ENCODE measurements around the gene FCRLA.
"Not testable (repeated sequence)": the region's sequence is repeated elsewhere in the genome, so short reads cannot be mapped to it uniquely, and the experiment has no call there.

Gene FCRLA

DNA sequence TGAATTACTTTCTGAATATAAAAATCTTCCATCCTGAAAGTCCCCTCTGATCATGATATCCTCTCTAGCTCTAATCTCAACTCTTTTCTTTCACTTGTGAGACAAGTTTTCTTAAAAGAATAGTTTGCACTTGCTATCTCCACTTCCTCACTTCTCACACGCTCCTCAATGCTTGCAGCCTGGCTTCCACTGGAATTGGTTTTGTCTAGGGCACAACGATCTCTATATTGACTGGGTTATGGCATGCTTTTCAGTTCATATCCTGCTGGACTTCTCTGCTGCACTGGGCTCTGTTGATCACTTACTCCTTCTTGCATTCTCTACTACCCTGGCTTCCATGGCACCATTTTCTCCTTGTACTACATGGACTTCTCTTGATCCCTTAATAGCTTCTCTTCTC is 474 bp downstream of the FCRLA start:
- DNase-seq = no peak

DNA sequence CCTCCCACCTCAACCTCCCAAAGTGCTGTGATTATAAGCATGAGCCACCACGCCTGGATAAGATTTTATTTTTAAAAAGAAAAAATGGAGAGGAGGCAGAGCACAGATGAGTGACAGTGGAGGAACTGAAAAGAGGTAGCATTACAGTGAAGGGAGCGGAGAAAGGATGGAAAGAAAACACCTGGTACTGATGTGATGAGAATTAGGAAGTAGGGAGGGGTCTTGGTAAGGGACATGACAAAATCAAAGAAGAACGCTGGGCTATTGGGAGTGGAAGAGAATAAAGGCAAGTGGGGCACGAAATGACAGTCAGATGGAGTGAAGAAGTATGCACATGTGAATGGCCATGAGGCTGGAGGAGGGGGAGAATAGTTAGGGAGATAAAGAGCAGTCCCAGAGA is 2.3 kb downstream of the FCRLA start:
- no peak for DNase-seq

DNA sequence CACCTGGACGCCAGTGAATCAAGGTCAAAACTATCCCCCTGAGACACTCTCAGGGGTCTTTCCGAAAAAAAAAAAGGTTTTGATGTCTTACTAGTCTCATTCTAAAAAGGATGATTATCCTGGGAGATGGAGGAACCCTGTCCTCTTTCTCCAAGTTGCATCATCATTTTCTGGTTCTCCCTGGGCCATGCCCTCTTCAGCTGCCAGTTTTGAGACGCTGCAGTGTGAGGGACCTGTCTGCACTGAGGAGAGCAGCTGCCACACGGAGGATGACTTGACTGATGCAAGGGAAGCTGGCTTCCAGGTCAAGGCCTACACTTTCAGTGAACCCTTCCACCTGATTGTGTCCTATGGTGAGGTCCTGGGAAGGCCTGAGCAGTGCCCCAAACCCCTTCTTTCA is 3.5 kb downstream of the FCRLA start:
- DNase-seq = peak; percentile 56

DNA sequence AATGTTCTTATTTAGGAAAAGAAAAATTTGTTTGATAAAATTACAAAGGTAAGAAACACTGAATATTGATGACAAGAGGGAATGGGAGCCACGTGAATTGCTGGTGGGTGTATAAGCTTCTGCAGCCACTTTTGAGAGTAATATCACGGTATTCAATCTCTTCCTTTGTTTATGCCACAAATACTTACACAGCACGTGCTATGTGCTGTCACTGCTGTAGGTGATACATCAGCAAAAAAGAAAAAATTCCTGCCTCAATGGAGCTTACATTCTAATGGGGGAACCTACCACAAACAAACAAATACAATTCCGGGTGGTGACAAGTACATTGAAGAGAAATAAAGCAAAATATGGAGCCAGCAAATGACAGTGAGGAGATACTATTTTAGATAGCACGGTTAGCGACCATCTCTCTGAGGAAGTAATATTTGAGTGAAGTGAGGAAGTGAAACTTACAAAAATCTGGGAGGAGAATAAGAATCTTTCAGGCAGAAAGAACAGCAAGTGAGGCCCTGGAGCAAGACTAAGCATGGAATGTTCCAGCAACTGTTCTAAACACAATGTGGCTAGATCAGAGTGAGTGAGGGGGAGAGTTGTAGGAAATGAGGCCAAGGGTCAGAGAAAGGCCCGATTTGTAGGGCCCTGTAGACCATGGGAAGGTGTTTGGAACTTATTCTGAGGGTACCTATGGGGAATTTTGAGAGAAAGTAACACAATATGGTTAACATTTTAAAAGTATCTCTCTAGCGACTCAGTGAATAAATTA is 11.7 kb downstream of the FCRLA start:
- peak; percentile 39 for DNase-seq

DNA sequence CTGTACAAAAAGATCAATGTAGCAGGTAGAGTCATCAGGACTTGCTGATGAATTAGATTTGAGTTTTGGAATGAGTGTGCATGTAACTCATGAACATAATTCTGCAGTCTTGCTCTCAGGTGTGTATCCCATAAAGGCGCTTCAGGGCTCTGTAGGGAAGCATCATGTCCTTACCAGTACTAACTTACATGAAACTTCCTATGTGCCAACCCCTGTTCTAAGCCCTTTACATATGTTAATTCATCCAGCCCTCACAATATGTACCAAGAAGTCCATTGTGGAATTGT is 12.2 kb downstream of the FCRLA start:
- DNase-seq = no peak

DNA sequence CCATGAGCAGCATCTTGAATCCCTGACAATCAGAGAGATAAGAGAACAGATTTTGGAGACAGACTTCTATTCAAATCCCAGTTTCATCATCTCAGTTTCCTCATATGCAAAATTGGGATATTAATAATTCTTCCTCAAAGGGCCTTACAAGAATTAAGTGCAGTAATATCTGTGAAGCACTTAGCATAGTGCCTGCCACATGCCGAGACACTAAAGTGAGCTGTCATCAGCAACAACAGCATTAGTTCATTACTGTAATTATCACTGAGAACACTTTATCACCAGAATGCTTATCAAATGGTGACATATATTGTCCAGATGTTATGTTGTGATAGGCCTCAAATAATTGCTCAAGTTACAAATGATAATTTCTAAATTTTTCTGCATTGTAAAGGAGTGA is 13.4 kb downstream of the FCRLA start:
- DNase-seq = no peak

DNA sequence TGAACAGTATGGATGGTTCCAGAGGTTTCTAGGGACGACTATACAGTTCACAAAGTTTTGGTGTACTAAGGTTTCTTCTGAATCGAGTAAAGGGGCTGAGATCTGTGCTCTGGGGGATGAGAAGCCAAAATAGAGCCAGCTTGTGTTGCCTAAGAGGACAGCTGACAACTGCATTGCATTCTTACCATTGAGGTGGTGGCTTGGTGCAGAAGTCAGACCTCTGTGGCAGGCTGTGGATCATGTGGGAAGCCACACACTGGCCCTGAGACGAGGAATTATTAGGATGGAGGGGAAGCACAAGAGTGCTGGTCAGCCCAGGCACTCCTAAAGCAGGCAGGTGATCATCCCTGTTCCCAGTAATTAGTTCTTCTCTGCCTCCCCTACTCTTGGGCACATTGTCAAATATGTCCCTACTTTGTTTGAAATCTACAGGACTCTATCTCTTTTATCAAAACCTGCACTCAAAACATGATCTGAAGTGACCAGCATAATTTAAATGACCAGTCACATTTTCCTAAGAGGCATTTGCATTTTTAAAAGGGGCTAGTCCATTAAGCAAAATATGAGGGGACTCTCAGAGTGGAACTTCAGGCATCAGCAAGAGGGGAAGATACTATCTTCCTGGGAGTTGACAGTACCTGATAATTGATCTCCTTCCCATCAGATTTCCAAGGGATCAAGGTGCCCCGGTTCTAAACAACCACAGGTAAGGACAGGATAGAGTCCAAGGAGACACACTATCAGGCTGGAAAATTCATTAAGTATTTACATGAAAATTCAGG is 14.1 kb downstream of the FCRLA start, which contains the start of gene FCRLB:
FCRLB (plus strand) TSS at position 589 of the 782 bp plus-strand sequence. CDS start 1,129 bp downstream, outside the sequence.
- DNase-seq = peak; percentile 25

DNA sequence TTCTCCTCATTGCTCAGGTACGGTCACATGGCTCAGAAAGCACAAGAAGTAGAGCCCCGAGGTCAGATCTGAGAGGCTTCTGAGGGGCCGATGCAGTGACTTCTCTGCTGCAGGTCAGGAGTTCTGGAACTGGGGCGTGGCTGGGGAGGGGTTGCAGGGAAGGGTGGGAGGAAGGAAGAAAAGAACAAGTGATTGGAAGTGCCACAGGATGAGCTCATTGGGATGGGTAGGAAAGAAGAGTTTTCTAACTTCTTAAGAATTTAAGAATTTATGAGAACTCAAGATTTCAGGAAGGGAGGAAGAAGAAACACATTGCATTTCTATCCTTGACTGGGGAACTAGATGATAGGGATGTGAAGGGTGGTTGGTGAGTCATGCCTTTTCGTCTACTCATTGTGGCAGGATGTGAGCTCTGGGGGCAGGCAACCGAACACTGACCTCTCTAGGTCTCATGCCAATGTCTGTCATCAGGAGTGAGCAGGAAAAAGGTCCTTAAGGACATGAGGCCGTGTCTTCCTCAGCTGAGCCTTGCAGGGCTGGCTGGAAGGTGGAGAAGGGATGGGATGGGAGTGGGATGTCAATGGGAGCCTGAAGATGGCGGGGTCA is 14.8 kb downstream of the FCRLA start:
- DNase-seq = peak; percentile 91

DNA sequence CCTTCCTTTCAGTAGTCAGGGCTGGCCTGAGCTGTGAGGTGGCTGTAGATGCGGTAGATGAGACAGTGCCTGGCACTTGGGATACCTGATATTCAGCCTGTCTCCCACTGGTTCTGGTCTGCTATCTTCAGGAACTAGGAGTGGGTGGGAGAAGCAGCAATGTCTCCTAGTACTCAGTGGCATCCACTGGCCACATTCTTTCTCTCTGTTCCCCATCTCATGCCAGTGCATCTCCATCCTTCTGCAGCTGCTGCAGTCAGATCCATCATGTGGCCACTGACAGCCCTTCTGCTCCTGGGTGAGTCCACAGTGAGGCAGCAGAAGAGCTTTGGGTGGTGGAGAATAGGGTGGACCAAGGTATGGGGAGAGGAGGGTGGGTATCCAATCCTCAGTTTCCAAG is 15.4 kb downstream of the FCRLA start:
- DNase-seq = no peak

DNA sequence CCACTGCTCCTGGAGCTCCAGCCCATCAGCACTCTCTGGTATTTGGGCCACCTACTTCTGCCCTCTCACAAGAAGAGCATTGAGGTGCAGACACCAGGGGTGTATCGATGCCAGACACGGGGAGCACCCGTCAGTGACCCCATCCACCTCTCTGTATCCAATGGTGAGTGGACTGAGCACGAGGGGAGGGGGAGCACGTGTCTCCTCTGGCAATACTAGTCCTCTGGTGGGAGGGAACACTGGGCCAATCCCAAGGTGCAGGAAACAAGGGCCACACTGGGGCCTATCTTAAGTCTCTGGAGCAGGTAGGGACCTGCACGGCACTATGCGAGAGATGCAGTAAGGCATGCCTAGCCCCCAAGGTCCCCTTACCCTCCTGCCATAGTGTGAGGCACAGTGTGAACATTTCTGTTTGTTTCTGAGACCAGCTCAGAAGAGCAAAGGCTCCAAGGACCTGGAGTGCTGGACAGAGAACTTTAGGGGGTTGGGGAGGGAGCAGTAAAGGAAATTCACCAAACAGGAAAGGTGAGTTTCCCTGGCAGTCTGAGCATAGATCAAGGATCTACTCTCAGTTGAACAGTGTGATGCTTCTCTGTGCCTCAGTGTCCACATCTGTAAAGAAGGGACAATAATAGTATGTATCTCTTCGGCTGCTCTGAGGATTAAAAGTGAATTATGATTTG is 16.6 kb downstream of the FCRLA start:
- no peak for DNase-seq

DNA sequence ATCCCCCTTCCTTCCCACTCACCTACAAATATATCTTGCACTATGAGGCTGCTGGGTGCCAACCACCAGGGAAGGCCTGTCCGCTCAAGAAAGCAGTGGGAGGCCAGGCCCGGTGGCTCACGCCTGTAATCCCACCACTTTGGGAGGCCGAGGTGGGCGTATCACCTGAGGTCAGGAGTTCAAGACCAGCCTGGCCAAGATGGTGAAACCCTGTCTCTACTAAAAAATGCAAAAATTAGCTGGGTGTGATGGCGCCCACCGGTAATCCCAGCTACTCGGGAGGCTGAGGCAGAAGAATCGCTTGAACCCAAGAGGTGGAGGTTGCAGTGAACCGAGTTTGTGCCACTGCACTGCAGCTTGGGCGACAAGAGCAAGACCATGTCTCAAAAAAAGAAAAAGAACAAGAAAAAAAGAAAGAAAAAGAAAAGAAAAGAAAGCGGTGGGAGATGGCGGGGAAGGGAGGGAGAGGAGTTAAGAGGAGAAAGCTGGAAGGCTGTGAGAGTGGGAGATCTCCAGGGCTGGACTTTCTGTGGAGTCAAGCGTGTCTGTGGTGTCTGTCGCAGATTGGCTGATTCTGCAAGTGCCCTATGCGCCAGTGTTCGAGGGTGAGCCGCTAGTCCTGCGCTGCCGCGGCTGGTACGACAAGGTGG is 18.4 kb downstream of the FCRLA start:
- not testable (repeated sequence) for DNase-seq

DNA sequence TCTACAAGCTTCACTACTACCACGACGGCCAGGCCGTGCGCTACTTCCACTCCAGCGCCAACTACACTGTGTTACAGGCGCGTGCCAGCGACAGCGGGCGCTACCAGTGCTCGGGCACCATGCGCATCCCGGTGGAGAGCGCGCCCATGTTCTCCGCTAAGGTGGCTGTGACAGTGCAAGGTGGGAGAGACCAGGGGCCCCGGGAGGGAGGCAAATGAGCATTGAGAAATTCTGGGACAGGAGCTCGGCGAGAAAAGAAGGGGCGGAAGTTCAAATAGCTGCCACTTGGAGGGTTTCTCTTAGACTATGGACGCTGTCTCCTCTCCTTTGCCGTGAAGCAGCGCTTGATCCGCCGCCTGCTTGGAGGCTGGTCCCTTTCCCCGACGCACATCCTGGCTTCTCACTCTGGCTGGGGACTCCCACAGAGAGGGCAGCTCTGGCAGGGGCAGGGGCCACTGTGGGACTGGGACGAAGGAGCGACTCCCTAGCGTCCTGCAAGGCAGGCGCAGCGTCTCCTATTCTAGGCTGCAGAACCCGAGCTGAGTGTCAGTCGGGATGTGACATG is 19.0 kb downstream of the FCRLA start:
- DNase-seq = peak; percentile 86

DNA sequence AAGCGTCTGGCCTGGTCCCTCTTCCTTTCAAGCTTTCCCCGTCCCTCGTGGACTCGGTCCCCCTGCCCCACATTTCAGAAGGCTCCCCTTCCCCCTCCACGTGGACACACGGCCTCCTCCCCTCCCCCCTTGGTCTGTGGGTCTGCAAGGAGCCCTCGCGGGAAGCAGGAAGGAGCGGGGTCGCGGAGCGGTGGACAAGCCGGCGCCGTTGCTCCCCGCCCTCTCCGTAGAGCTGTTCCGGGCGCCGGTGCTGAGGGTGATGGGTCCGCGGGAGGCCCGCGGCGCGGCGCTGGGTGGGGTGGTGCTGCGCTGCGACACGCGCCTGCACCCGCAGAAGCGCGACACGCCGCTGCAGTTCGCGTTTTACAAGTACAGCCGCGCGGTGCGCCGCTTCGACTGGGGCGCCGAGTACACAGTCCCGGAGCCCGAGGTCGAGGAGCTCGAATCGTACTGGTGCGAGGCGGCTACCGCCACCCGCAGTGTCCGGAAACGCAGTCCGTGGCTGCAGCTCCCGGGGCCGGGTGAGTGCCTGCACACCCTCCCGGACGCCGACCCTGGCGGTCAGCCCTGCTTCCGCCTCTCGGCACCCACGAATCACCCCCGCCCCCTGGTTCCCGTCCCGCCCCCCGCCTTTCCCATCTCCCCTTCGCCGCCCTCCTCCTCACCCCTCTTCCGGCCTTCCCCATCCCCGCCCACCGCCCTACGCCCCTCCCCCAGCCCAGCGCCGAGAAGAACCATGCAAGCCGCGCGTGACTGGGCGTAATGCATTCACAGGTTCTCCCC is 19.6 kb downstream of the FCRLA start:
- DNase-seq = peak; percentile 94

DNA sequence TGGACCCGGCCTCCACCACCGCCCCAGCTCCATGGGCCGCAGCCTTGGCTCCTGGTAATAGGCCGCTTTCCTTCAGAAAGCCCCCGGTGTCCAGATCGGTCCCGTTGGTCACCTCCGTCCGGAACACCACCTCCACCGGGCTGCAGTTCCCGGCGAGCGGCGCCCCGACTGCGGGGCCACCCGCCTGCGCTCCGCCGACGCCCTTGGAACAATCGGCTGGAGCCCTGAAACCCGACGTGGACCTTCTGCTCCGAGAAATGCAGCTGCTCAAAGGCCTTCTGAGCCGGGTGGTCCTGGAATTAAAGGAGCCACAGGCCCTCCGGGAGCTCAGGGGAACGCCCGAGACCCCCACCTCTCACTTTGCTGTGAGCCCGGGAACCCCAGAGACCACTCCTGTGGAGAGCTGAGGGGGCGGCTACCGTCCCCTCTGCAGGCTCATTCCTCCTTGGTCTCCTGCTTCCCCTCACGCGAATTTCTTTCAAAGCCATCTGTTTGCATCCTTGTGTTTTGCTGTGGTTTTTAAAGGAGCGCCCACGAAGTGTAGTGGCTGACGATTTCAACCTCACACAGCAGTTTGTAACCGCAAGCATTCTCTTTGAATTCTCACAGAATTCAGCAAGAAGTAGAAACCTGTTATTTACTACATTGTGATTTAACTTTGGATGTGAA is 20.4 kb downstream of the FCRLA start:
- peak; percentile 78 for DNase-seq

DNA sequence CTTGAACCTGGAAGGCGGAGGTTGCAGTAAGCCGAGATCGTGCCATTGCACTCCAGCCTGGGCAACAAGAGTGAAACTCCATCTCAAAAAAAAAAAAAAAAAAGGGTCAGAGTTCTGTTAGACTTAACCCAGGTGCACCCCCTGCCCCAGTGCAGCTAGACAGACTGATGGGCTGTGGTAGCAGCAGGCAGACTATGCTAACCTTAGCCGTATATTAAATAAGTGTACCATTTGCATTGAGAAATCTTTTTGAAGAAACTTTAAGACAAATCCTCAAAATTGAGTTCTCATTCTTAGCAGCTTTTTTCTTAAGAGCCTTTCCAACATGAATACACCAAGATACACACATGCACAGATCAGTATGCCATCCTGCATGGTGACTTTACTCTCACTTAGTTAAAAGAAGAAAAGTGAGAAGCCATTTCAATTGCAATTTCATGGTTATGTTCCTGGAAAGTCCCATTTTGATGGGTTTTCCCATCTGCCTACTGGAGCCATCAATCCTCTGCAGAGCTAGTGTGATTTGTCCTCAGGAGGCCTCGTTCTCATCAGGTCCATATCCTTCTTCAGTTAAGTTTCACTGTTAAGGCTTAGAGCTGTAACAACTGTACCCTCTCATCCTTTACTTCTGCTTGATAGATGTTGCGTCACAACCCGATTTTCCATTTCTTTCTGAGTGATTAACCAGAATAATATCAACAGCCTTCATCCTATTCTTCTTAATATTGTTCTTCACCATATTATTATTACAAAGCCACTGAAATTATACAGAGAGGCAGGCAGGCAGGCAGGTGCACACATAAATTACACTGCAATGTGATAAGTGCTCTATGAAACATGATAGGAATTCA is 21.6 kb downstream of the FCRLA start:
- DNase-seq = no peak

DNA sequence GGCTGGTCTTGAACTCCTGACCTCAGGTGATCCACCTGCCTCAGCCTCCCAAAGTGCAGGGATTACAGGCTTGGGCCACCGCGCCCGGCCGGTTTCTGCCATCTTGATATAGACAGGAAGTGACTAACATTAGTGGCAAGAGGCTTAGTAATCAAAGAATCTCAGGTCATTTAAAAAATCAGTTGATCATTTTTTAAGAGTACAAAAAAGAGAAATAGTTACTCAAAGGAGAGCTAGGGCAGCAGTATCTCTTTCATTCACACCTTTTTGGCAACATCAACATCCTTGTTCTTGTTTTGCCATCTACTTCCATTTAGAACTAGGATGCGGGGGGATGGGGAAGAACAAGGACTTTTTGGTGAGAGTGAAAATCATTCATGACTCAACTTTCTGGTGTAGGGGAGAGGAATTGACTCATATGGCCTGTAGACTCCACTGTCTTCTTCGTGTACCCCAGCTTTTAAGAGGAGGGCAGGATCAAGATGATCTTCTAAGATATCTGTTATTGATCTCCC is 23.1 kb downstream of the FCRLA start:
- no peak for DNase-seq

DNA sequence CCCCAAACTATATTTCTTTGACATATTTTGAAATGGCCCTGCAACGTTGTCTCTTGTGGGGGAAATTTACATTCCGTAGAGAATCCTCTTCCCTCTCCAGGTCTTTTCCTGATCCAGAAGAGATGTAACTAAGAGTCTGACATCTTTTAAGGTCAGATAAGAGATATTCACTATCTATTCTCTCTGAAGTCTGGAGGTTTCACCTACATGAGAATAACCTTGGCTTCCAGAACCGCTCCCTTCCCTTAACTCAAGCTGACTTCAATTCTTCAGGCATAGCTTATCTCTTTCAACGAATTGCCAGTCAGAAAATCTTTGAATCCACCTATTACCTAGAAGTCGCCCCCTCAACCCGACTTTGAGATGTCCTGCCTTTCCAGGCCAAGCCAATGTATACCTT is 24.2 kb downstream of the FCRLA start:
- no peak for DNase-seq

DNA sequence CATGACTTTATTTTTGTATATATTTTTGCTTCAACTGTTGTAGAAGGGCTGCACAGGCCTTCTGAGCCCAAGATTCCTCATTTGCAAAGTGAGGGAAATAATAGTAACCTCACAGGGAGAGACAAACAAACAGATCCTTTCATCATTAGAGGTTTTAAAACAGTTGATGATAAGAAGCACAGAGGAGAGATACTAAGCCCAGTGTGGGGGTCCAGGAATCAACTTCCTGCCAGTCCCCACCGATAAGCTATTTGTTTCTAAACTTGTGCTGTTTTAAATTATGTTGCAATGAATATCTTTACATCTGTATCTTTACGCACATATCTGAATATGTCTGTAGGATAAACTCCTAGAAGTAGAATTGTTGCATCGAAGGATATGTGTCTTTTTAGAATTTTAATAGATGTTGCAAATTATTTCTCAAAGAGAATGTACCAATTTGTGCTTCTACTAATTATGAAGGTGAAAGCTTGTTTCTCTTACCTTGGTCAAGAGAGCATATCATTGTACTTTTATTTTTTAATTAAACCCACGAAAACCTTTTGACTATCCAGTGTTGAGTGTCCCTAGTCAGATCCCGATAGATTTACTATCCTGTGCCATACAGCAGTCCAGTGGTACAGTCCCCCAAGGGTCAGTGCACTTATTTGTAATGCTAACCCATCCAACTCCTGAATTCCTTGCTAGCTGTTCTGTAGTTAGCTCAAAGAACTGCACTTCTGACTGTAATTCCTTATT is 25.1 kb downstream of the FCRLA start:
- DNase-seq = no peak

DNA sequence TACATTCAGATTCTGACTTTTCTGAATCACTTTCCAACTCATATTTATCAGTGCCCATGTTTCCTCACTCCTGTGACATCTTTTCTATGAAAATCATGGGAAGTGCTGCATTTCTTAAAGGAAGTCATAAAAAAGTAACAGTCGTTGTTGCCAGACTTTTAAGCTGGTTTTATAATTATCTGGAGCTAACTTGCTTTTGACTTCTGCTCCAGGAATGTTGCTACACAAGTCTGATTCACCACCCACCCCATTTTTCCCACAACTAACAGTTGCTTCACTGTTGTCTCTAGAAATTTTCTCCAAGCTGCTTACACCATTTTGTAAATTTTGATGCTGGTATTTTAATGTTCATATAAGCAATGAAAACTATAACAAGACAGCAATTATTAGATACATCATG is 26.5 kb downstream of the FCRLA start:
- DNase-seq = peak; percentile 35

Measured in OCI-M1 (cell line).